GM19238 (cell line): Measurements from ENCODE around the gene GPR176.

Experiments
- DNase-seq: peaks from one replicate; pipeline ENCODE4 v3.0.0; 2011; ENCODE audit warnings: low spot score; ENCODE audit not compliant: insufficient read length

GPR176 gene

GRCh38 chr15:39859636-39860035 lies 60.4 kb downstream of the GPR176 start:
- DNase-seq: no peak

- no peak for DNase-seq
Observed at GRCh38 chr15:39857132-39857531, 62.9 kb downstream of the GPR176 start.

- DNase-seq: no peak
Observed at GRCh38 chr15:39856357-39856756, 63.7 kb downstream of the GPR176 start.

GRCh38 chr15:39855400-39855799 lies 64.7 kb downstream of the GPR176 start:
- DNase-seq: no peak

GRCh38 chr15:39854161-39854560 lies 65.9 kb downstream of the GPR176 start:
- no peak for DNase-seq

- DNase-seq: no peak
Observed at GRCh38 chr15:39852250-39852649, 67.8 kb downstream of the GPR176 start.

- no peak for DNase-seq
Observed at GRCh38 chr15:39851500-39852092, 68.5 kb downstream of the GPR176 start.

GRCh38 chr15:39850436-39850835 lies 69.6 kb downstream of the GPR176 start:
- DNase-seq: no peak

- DNase-seq: no peak
Observed at GRCh38 chr15:39846108-39846507, 74.0 kb downstream of the GPR176 start.

GRCh38 chr15:39845582-39845981 lies 74.5 kb downstream of the GPR176 start:
- DNase-seq: no peak

- no peak for DNase-seq
Observed at GRCh38 chr15:39843565-39843964, 76.5 kb downstream of the GPR176 start.

GRCh38 chr15:39837454-39837853 lies 82.6 kb downstream of the GPR176 start:
- DNase-seq: no peak

GRCh38 chr15:39835550-39835949 lies 84.5 kb downstream of the GPR176 start:
- no peak for DNase-seq

GRCh38 chr15:39834256-39834655 lies 85.8 kb downstream of the GPR176 start:
- no peak for DNase-seq

- DNase-seq: no peak
Observed at GRCh38 chr15:39833515-39833981, 86.5 kb downstream of the GPR176 start.

GRCh38 chr15:39830166-39830565 lies 89.9 kb downstream of the GPR176 start:
- DNase-seq: no peak

GRCh38 chr15:39828374-39828931 lies 91.6 kb downstream of the GPR176 start:
- no peak for DNase-seq

- DNase-seq: no peak
Observed at GRCh38 chr15:39826975-39827374, 93.1 kb downstream of the GPR176 start.

- DNase-seq: no peak
Observed at GRCh38 chr15:39823634-39824033, 96.4 kb downstream of the GPR176 start.

- DNase-seq: no peak
Observed at GRCh38 chr15:39820050-39820602, 99.9 kb downstream of the GPR176 start.

GRCh38 chr15:39819533-39819932 lies 100.5 kb downstream of the GPR176 start:
- DNase-seq: no peak

GRCh38 chr15:39817892-39818291 lies 102.2 kb downstream of the GPR176 start:
- DNase-seq: no peak

GRCh38 chr15:39814489-39814888 lies 105.6 kb downstream of the GPR176 start:
- DNase-seq: no peak
